HEK293 (cell line): Measurements from ENCODE around the gene GIGYF1.

Source experiments
- CTCF ChIP-seq: fragments of 450-650 bp; formaldehyde crosslinking; IDR thresholded peaks from 2 replicates; pipeline ENCODE4 v1.5.1; 2016; ENCODE audit warnings: missing biosample characterization, missing genetic modification characterization
- HOXD13 ChIP-seq: sonication (generic); formaldehyde crosslinking; IDR thresholded peaks from 2 replicates; pipeline ENCODE4 v1.8.0; 2022; ENCODE audit warnings: missing genetic modification reagents, borderline replicate concordance
- PRDM1 ChIP-seq: fragments of 450-650 bp; formaldehyde crosslinking; IDR thresholded peaks from 2 replicates; pipeline ENCODE4; 2016; ENCODE audit warnings: missing biosample characterization, missing genetic modification characterization
- PRDM4 ChIP-seq: fragments of 450-650 bp; formaldehyde crosslinking; IDR thresholded peaks from 2 replicates; pipeline ENCODE4 v1.5.1; 2017; ENCODE audit warnings: missing biosample characterization, missing genetic modification characterization
- TRIM28 ChIP-seq: IDR thresholded peaks from 2 replicates; pipeline ENCODE4 v1.6.1; 2011; ENCODE audit warnings: low read length, control low read depth, borderline replicate concordance
- ZBTB10 ChIP-seq: fragments of 450-650 bp; formaldehyde crosslinking; IDR thresholded peaks from 2 replicates; pipeline ENCODE4 v1.5.1; 2016; ENCODE audit warnings: missing biosample characterization, missing genetic modification characterization
- ZBTB21 ChIP-seq: fragments of 450-650 bp; formaldehyde crosslinking; IDR thresholded peaks from 2 replicates; pipeline ENCODE4 v1.5.1; 2017; ENCODE audit warnings: missing biosample characterization, missing genetic modification characterization
- ZBTB26 ChIP-seq: fragments of 450-650 bp; formaldehyde crosslinking; optimal IDR thresholded peaks from 2 replicates; pipeline ENCODE3; 2016; ENCODE audit warnings: missing biosample characterization, mild to moderate bottlenecking, missing genetic modification characterization
- ZBTB44 ChIP-seq: fragments of 450-650 bp; IDR thresholded peaks from 2 replicates; pipeline ENCODE4 v1.5.1; 2018; ENCODE audit warnings: missing biosample characterization, mild to moderate bottlenecking, missing genetic modification characterization
- ZFP41 ChIP-seq: fragments of 450-650 bp; formaldehyde crosslinking; IDR thresholded peaks from 2 replicates; pipeline ENCODE4 v1.5.1; 2016; ENCODE audit warnings: missing biosample characterization, missing genetic modification characterization, borderline replicate concordance
- ZNF121 ChIP-seq: fragments of 450-650 bp; formaldehyde crosslinking; IDR thresholded peaks from 2 replicates; pipeline ENCODE4 v1.5.1; 2016; ENCODE audit warnings: missing biosample characterization, missing genetic modification characterization
- ZNF133 ChIP-seq: fragments of 450-650 bp; formaldehyde crosslinking; IDR thresholded peaks from 2 replicates; pipeline ENCODE4 v1.5.1; 2016; ENCODE audit warnings: missing biosample characterization, missing genetic modification characterization
- ZNF140 ChIP-seq: fragments of 450-650 bp; formaldehyde crosslinking; IDR thresholded peaks from 2 replicates; pipeline ENCODE4 v1.5.1; 2016; ENCODE audit warnings: missing biosample characterization, missing genetic modification characterization
- ZNF302 ChIP-seq: fragments of 450-650 bp; formaldehyde crosslinking; IDR thresholded peaks from 2 replicates; pipeline ENCODE4 v1.5.1; 2016; ENCODE audit warnings: missing biosample characterization, missing genetic modification characterization, low read depth
- ZNF311 ChIP-seq: fragments of 450-650 bp; formaldehyde crosslinking; IDR thresholded peaks from 2 replicates; pipeline ENCODE4 v1.5.1; 2017; ENCODE audit warnings: missing biosample characterization, missing genetic modification characterization, borderline replicate concordance
- ZNF335 ChIP-seq: fragments of 450-650 bp; formaldehyde crosslinking; conservative IDR thresholded peaks from 2 replicates; pipeline ENCODE4 v1.5.1; 2016; ENCODE audit warnings: missing biosample characterization, missing genetic modification characterization
- ZNF391 ChIP-seq: fragments of 450-650 bp; formaldehyde crosslinking; IDR thresholded peaks from 2 replicates; pipeline ENCODE4 v1.5.1; 2016; ENCODE audit warnings: low read depth, missing biosample characterization, missing genetic modification characterization, borderline replicate concordance
- ZNF510 ChIP-seq: fragments of 450-650 bp; formaldehyde crosslinking; IDR thresholded peaks from 2 replicates; pipeline ENCODE4 v1.5.1; 2018; ENCODE audit warnings: mild to moderate bottlenecking, missing genetic modification characterization, missing biosample characterization; ENCODE audit not compliant: insufficient replicate concordance
- ZNF544 ChIP-seq: fragments of 450-650 bp; formaldehyde crosslinking; IDR thresholded peaks from 2 replicates; pipeline ENCODE4 v1.5.0; 2017; ENCODE audit warnings: missing biosample characterization, missing genetic modification characterization
- ZNF600 ChIP-seq: fragments of 450-650 bp; formaldehyde crosslinking; IDR thresholded peaks from 2 replicates; pipeline ENCODE4 v1.5.1; 2016; ENCODE audit warnings: missing biosample characterization, missing genetic modification characterization
- ZNF621 ChIP-seq: fragments of 450-650 bp; formaldehyde crosslinking; IDR thresholded peaks from 2 replicates; pipeline ENCODE4 v1.5.1; 2017; ENCODE audit warnings: missing biosample characterization, missing genetic modification characterization
- ZNF626 ChIP-seq: fragments of 450-650 bp; sonication (Bioruptor Pico); formaldehyde crosslinking; IDR thresholded peaks from 2 replicates; pipeline ENCODE4 v1.5.1; 2018; ENCODE audit warnings: missing biosample characterization, missing genetic modification characterization, inconsistent platforms
- ZNF768 ChIP-seq: fragments of 450-650 bp; formaldehyde crosslinking; IDR thresholded peaks from 2 replicates; pipeline ENCODE4 v1.5.1; 2018; ENCODE audit warnings: missing biosample characterization, mild to moderate bottlenecking, missing genetic modification characterization
- TF ChIP-seq, protein P1 (sequence below): fragments of 450-650 bp; formaldehyde crosslinking; IDR thresholded peaks from 2 replicates; pipeline ENCODE4 v1.5.1; 2016; ENCODE audit warnings: missing biosample characterization, missing genetic modification characterization
- TF ChIP-seq, protein P2 (sequence below): fragments of 450-650 bp; formaldehyde crosslinking; IDR thresholded peaks from 2 replicates; pipeline ENCODE4 v1.5.1; 2016; ENCODE audit warnings: missing biosample characterization, missing genetic modification characterization
- TF ChIP-seq, protein P3 (sequence below): fragments of 450-650 bp; formaldehyde crosslinking; IDR thresholded peaks from 2 replicates; pipeline ENCODE4 v1.5.1; 2017; ENCODE audit warnings: missing biosample characterization, missing genetic modification characterization

Gene GIGYF1

GRCh38 chr7:100673302-100673941 is 20.6 kb downstream of the GIGYF1 start, which contains the start of gene GNB2 (continued):
- TF ChIP-seq ZBTB26 (tag by site-specific recombination), result peak; percentile 77
- no peak for TF ChIP-seq ZNF302
- no peak for TF ChIP-seq PRDM1 (tag by site-specific recombination)
- TF ChIP-seq ZNF626 (tag by site-specific recombination), result no peak
- no peak for TF ChIP-seq ZNF133 (tag by site-specific recombination)
- no peak for TF ChIP-seq ZNF140 (tag by site-specific recombination)
- TF ChIP-seq, protein P1, sequence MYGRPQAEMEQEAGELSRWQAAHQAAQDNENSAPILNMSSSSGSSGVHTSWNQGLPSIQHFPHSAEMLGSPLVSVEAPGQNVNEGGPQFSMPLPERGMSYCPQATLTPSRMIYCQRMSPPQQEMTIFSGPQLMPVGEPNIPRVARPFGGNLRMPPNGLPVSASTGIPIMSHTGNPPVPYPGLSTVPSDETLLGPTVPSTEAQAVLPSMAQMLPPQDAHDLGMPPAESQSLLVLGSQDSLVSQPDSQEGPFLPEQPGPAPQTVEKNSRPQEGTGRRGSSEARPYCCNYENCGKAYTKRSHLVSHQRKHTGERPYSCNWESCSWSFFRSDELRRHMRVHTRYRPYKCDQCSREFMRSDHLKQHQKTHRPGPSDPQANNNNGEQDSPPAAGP, result peak; percentile 99
- peak; percentile 92 for TF ChIP-seq ZNF121 (tag by site-specific recombination)
- TF ChIP-seq ZNF335 (tag by site-specific recombination), result peak; percentile 98
- TF ChIP-seq ZNF510 (tag by site-specific recombination), result no peak
- peak; percentile 94; the same call in 1 of the 2 replicates for TF ChIP-seq ZNF391 (tag by site-specific recombination)
- TF ChIP-seq ZNF311 (tag by site-specific recombination), result no peak
- peak; percentile 53 for TF ChIP-seq PRDM4 (tag by site-specific recombination)
- no peak for TF ChIP-seq ZNF621
- TF ChIP-seq ZBTB21 (tag by site-specific recombination), result peak; percentile 72
- no peak for TF ChIP-seq TRIM28
- peak; percentile 69; the same call in 1 of the 2 replicates for TF ChIP-seq ZBTB44 (tag by site-specific recombination)
- TF ChIP-seq ZNF544 (tag by site-specific recombination), result no peak
- no peak for TF ChIP-seq ZFP41 (tag by site-specific recombination)
- TF ChIP-seq CTCF (tag by site-specific recombination), result no peak
- TF ChIP-seq, protein P2, sequence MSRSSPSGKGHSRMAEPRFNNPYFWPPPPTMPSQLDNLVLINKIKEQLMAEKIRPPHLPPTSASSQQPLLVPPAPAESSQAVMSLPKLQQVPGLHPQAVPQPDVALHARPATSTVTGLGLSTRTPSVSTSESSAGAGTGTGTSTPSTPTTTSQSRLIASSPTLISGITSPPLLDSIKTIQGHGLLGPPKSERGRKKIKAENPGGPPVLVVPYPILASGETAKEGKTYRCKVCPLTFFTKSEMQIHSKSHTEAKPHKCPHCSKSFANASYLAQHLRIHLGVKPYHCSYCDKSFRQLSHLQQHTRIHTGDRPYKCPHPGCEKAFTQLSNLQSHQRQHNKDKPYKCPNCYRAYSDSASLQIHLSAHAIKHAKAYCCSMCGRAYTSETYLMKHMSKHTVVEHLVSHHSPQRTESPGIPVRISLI (tag by site-specific recombination), result no peak
- TF ChIP-seq HOXD13 (CRISPR knock-in tag), result no peak
- TF ChIP-seq ZNF768, result no peak
- TF ChIP-seq, protein P3, sequence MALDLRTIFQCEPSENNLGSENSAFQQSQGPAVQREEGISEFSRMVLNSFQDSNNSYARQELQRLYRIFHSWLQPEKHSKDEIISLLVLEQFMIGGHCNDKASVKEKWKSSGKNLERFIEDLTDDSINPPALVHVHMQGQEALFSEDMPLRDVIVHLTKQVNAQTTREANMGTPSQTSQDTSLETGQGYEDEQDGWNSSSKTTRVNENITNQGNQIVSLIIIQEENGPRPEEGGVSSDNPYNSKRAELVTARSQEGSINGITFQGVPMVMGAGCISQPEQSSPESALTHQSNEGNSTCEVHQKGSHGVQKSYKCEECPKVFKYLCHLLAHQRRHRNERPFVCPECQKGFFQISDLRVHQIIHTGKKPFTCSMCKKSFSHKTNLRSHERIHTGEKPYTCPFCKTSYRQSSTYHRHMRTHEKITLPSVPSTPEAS (tag by site-specific recombination), result peak; percentile 42; the same call in 1 of the 2 replicates
- TF ChIP-seq ZBTB10 (tag by site-specific recombination), result peak; percentile 96
- TF ChIP-seq ZNF600 (tag by site-specific recombination), result peak; percentile 69; the same call in 1 of the 2 replicates
